ENCODE data around the gene SOHLH2.

SOHLH2 gene

DNA sequence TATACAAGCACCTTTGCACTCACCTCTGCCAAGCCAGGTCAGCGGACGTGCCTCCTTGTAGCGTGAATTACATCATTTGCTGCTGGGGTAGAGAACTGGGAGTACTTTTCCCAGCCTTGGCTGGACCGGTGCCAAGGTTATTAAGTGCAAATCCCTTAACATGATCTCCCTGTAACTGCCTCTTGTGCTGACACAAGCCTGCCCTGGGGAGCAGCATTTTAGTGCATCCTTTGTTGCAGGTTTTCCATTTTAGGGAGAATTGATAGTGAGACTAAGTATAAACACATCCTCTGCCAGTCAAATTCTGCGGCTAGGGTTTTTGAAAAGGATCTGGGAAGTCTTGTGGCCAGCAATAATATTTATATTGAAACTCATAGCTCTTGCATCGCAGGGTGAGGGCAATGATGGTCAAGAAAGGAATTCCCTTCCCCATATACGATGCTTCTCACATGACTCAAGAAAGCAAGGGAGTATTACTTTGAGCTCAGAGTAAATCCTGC, 50.5 kb downstream of the SOHLH2 start:
- H3K27ac Mint-ChIP-seq: no peak overlapping the region
- no peak overlapping the region for H3K4me3 Mint-ChIP-seq
- no peaks in the 10 kb centered on the region for H3K27me3 Mint-ChIP-seq
- H3K9me3 Mint-ChIP-seq: peaks cover 16 to 17% of the 10 kb centered on the region in 2 donors
- DNase-seq (no peak), ATAC-seq (replicated peaks) (no peak)
- no peaks in the 10 kb centered on the region for H3K4me1 Mint-ChIP-seq (ENCODE audit: low read depth in 2 of 2)
- H3K36me3 Mint-ChIP-seq (ENCODE audit: insufficient read depth): no peaks in the 10 kb centered on the region

DNA sequence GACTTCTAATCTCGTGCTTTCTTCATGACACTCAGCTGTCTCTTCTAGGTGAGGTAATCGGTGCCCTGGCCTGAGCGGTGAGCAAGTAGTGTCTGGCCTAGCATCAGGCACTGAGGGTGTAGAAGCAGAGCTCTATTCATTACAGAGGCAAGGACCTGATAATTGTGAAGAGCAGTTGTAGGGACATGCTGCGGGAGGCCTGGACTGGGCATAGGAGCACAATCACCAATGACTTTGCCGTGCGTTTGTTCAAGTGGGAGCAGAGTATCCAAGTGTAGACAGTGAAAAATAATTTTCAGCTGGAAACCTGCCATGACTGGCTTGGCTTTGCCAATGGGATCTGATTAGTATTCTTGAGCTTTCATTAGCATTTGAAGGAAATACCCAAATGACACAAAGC, 51.1 kb downstream of the SOHLH2 start:
- no peaks in the 10 kb centered on the region for H3K4me1 Mint-ChIP-seq (ENCODE audit: low read depth in 2 of 2)
- no peak overlapping the region for H3K4me3 Mint-ChIP-seq
- DNase-seq: no peak
- no peaks in the 10 kb centered on the region for H3K36me3 Mint-ChIP-seq (ENCODE audit: insufficient read depth)
- no peak for ATAC-seq (replicated peaks)
- H3K27ac Mint-ChIP-seq: no peak overlapping the region
- H3K9me3 Mint-ChIP-seq: peaks cover 16 to 17% of the 10 kb centered on the region in 2 donors
- no peaks in the 10 kb centered on the region for H3K27me3 Mint-ChIP-seq

DNA sequence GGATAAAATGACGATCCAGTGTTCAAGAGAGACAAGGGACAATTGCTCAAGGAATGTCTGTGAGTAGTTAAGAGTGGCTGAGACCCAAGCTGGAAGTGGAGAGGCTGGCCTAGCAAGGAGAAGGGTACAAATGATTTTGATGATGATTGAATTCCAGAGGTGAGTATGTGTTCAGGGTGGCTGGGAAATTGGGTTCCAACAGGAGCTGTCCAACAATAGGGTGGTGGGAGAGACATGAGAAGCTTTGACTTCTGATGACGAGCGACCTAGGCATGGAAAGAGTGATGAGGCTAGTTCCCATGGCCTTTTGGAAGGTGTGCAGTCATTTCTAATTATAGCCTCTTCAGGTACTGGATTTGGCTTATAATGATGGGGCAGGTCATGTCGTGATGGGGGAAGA, 54.1 kb downstream of the SOHLH2 start:
- Mint-ChIP-seq H3K4me3 (no peak overlapping the region), H3K4me1 (ENCODE audit: low read depth in 2 of 2) (no peaks in the 10 kb centered on the region), H3K27ac (no peak overlapping the region), H3K36me3 (ENCODE audit: insufficient read depth) (no peaks in the 10 kb centered on the region), H3K9me3 (peaks cover 13 to 25% of the 10 kb centered on the region in 2 donors), H3K27me3 (no peaks in the 10 kb centered on the region)
- DNase-seq: no peak
- ATAC-seq (replicated peaks): no peak

DNA sequence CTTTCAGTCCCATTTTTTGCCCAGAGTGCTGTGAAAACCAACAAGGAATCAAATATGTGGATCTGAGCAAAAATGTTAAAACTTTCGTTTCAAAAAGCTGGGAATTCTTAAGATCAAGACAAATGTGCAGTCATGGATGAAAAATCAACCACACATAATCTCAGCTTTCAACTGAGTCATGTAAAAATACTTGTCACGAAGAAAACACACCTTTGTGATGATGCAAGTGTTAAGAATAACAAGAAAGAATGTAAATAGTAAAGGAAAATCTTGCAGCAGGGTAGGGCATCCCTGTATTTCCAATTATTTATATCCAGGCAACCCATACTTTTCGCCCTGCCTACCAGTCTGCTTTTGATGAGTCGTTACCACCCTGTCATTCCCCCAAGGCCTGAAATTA, 55.7 kb downstream of the SOHLH2 start:
- Mint-ChIP-seq H3K36me3 (ENCODE audit: insufficient read depth) (no peaks in the 10 kb centered on the region), H3K9me3 (peaks cover 13 to 25% of the 10 kb centered on the region in 2 donors), H3K4me3 (no peak overlapping the region), H3K27ac (no peak overlapping the region), H3K27me3 (no peaks in the 10 kb centered on the region), H3K4me1 (ENCODE audit: low read depth in 2 of 2) (no peaks in the 10 kb centered on the region)
- ATAC-seq (replicated peaks) (no peak), DNase-seq (no peak)

DNA sequence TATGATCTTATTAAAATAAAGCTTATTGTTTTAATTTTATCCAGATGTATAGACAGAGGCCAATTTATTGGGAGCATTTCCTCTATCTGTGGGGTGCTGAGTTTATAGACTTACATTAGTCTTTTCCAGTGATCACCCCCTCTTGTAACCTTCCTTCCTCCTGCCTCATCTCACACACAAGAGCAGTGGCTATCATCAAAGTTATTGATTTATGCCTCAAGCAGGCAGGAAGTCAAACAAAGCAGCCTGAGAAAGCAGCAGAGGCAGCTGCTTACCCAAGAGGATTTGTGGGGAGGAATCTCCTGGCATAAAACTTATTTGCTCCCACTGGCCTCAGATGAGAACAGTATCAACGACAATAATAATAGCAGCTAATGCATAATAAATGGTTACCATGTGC, 56.9 kb downstream of the SOHLH2 start:
- H3K27ac Mint-ChIP-seq: no peak overlapping the region
- no peaks in the 10 kb centered on the region for H3K36me3 Mint-ChIP-seq (ENCODE audit: insufficient read depth)
- no peaks in the 10 kb centered on the region for H3K27me3 Mint-ChIP-seq
- ATAC-seq (replicated peaks) (no peak), DNase-seq (no peak)
- no peaks in the 10 kb centered on the region for H3K4me1 Mint-ChIP-seq (ENCODE audit: low read depth in 2 of 2)
- peaks cover 7 to 19% of the 10 kb centered on the region in 2 donors for H3K9me3 Mint-ChIP-seq
- no peak overlapping the region for H3K4me3 Mint-ChIP-seq

DNA sequence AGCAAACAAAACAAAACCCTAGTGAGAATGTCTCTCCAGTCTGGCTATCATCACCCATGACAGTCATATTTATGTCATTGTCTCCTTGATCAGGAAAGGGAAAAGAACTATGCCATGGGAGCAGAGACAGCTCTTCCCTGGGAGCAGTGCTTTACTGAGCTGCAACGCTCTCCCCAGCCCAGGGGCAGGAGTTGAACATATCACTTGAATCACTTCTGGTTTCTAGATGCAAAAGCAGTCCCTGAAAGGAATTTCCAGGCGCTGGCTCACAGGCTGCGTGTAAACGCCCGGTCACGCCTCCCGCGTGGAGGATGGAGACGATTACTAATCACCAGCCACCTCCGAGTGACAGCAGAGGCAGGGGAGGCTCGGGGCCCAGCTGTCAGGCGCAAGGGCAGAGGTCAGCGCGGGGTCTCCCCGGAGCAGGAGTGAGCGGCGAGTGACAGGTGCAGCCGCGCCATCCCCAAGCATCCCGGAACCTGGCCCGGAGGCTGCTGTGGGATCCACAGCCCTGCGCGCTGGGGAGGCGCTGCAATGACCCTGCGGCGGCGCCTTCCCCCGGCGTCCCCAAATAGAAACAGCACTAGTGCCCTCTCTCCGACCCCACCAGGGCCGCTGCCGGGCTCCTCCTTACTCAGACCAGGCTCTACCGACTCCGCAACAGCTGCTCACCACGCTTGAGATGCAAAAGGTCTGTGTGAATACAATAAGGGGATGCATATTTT, 59.6 kb downstream of the SOHLH2 start:
- Mint-ChIP-seq H3K4me1 (ENCODE audit: low read depth in 2 of 2) (no peaks in the 10 kb centered on the region), H3K27ac (no peak overlapping the region), H3K36me3 (ENCODE audit: insufficient read depth) (no peaks in the 10 kb centered on the region), H3K27me3 (no peaks in the 10 kb centered on the region), H3K4me3 (no peak overlapping the region), H3K9me3 (peaks cover under 1 to 13% of the 10 kb centered on the region in 2 donors)
- DNase-seq (no peak), ATAC-seq (replicated peaks) (no peak)

DNA sequence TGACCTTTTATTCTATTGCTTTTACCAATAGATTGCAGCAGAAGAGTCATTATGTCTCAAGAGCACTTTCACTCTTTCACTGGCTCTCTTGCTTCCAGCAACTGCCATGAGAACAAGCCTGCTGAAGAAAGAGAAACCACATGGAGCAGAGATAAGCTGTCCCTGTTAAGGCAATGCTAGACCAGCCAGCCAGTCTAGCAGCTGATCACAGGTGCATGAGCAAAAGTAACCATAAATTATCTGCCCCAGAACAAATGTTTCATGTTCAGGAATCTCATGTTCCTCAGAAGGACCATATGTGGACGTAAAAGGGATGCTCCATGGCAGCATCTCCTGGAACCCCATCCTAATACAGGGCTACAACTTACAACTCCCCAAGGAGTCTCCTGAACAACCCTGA, 62.8 kb downstream of the SOHLH2 start:
- no peaks in the 10 kb centered on the region for H3K4me1 Mint-ChIP-seq (ENCODE audit: low read depth in 2 of 2)
- no peak overlapping the region for H3K4me3 Mint-ChIP-seq
- ATAC-seq (replicated peaks) (no peak), DNase-seq (no peak)
- H3K27ac Mint-ChIP-seq: no peak overlapping the region
- peaks cover 0 to 22% of the 10 kb centered on the region in 2 donors for H3K9me3 Mint-ChIP-seq
- no peaks in the 10 kb centered on the region for H3K36me3 Mint-ChIP-seq (ENCODE audit: insufficient read depth)
- no peaks in the 10 kb centered on the region for H3K27me3 Mint-ChIP-seq

DNA sequence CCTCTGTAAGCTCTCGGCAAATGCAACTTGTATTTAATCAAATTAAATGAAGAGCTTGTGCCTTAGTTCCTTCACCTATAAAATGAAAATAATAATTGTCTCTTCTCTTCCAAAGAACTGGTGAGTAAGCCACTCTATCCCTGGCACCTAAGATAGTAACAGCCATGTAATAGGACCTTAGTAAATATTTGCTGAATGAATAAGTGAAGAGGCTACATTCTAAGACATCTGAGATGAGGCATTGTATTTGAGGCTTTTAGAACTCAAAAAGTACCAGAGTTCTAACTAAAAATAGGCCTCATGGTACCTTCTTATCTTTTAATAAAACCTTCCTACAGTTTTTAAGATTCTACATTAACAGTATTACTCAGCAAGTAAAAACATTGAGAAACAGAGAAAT, 65.9 kb downstream of the SOHLH2 start:
- ATAC-seq (replicated peaks): no peak
- H3K27ac Mint-ChIP-seq: no peak overlapping the region
- no peaks in the 10 kb centered on the region for H3K36me3 Mint-ChIP-seq (ENCODE audit: insufficient read depth)
- DNase-seq: no peak
- H3K9me3 Mint-ChIP-seq: peaks cover 1 to 15% of the 10 kb centered on the region in 2 donors
- no peak overlapping the region for H3K4me3 Mint-ChIP-seq
- H3K4me1 Mint-ChIP-seq (ENCODE audit: low read depth in 2 of 2): no peaks in the 10 kb centered on the region
- no peaks in the 10 kb centered on the region for H3K27me3 Mint-ChIP-seq

DNA sequence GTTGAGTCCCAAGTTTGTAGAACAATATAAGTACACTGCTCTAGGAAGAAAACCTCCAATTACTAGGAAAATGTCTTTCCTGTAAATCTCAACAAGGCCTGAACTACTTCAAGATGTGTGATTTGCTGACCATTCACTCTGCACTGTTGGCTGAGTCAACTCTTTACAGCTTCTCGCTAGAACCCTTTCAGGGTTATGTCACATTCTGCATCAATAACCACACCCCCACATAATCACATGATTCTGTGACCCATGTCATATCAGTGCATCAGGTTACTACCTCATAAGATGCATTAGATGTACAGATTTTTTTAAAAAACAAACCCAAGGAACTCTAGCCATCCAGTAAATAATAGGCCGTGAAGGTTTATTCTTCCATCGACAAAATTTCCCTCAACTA, 67.0 kb downstream of the SOHLH2 start:
- Mint-ChIP-seq H3K27ac (no peak overlapping the region), H3K9me3 (peaks cover 1 to 15% of the 10 kb centered on the region in 2 donors), H3K27me3 (no peaks in the 10 kb centered on the region), H3K36me3 (ENCODE audit: insufficient read depth) (no peaks in the 10 kb centered on the region), H3K4me1 (ENCODE audit: low read depth in 2 of 2) (no peaks in the 10 kb centered on the region), H3K4me3 (no peak overlapping the region)
- ATAC-seq (replicated peaks) (no peak), DNase-seq (no peak)

DNA sequence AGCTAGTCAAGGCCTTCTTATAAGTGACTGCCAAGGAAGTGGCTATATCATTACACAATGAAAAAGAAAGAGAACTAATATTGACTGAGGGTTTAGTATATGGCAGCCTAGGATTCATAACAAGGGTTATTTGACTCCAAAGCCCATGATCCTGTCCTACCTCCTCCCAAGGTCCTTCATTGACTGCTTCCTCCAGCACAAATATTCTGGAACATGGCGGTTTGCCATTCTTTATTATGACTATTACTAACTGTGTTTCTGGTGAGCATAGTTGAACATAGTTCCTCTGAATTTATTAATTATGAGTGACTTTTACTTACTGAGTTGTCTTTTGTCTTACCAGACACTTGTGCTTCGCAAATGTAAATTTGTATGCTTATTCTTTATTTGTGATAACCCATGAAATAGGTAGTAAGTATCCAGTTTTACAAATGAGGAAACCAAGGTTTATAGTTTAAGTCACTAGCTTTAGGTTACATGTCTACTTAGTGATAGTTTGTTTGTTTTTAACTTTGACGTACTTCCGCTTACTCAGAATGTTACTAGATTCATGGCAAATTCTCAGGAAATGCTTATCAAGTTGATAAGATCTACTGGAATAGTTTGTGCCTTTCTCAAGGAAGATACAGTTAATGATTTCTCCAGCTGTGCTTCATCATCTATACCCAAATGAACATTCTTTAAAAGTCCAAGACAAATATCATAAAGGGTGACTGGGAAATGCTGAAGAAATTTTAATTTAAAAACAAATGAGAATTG, 67.7 kb downstream of the SOHLH2 start:
- Mint-ChIP-seq H3K9me3 (peaks cover 1 to 15% of the 10 kb centered on the region in 2 donors), H3K27ac (no peak overlapping the region), H3K36me3 (ENCODE audit: insufficient read depth) (no peaks in the 10 kb centered on the region), H3K4me1 (ENCODE audit: low read depth in 2 of 2) (no peaks in the 10 kb centered on the region), H3K27me3 (no peaks in the 10 kb centered on the region), H3K4me3 (no peak overlapping the region)
- no peak for ATAC-seq (replicated peaks)
- no peak for DNase-seq

DNA sequence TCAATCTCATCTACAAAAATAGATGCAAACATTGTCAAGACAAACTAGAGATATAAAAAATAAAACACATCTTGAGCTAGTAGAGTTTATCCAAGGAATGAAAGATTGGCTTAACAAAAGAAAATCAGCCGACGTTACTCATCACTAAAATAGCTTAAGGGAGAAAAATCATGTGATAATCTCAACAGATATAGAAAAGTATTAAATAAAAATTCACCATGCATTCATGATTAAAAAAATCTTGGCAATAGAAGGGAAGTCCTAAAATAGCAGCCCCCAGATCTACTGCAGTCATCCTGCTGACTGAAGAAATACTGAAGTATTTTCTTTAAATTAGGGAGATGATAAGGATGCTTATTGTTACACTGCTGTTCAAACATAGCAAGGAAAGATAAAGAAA, 70.6 kb downstream of the SOHLH2 start:
- ATAC-seq (replicated peaks) (no peak), DNase-seq (no peak)
- Mint-ChIP-seq H3K27ac (no peak overlapping the region), H3K36me3 (ENCODE audit: insufficient read depth) (no peaks in the 10 kb centered on the region), H3K4me3 (no peak overlapping the region), H3K27me3 (no peaks in the 10 kb centered on the region), H3K9me3 (peaks cover 1 to 7% of the 10 kb centered on the region in 2 donors), H3K4me1 (ENCODE audit: low read depth in 2 of 2) (no peaks in the 10 kb centered on the region)

DNA sequence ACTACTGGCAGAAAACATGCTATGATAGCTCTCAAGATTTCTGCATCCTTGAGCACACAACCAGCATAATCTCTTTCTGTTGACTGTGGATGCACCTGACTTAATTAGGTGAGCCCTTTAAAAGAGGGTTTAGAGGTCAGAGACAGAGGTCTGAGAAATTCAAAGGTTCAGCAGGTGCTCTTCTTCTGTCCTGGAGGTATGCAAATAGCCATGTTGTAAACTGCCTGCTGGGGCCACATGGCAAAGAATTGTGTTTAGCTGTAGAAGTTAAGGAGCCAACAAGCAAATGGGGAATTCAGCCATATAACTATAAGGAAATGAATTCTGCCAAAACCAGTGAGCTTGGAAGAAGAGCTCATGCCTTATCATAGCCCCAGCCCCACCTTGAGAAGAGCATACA, 71.6 kb downstream of the SOHLH2 start:
- H3K27me3 Mint-ChIP-seq: no peaks in the 10 kb centered on the region
- no peak overlapping the region for H3K4me3 Mint-ChIP-seq
- no peak overlapping the region for H3K27ac Mint-ChIP-seq
- DNase-seq: no peak
- no peak for ATAC-seq (replicated peaks)
- peaks cover under 1 to 1% of the 10 kb centered on the region in 2 donors for H3K9me3 Mint-ChIP-seq
- H3K36me3 Mint-ChIP-seq (ENCODE audit: insufficient read depth): no peaks in the 10 kb centered on the region
- H3K4me1 Mint-ChIP-seq (ENCODE audit: low read depth in 2 of 2): no peaks in the 10 kb centered on the region

DNA sequence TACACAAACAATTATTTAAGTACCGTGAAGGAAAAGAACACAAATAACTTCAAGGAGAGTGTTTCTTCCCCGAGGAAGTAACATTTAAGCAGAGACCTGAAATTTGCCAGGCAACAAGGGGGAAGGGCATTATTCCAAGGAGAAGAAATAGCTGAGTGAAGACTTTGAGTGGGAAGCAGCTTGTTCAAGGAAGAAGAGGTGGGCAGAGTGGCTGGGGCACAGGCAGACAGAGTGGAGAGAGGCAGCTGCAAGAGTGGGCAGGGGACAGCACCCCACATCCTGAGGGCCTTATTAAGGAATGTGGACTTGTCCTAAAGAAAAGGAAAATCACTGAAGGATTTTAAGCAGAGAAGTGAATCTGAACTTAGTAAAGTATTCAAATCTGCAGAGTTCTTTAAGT, 78.5 kb downstream of the SOHLH2 start:
- no peaks in the 10 kb centered on the region for H3K36me3 Mint-ChIP-seq (ENCODE audit: insufficient read depth)
- H3K4me3 Mint-ChIP-seq: no peak overlapping the region
- no peak overlapping the region for H3K27ac Mint-ChIP-seq
- ATAC-seq (replicated peaks): no peak
- H3K9me3 Mint-ChIP-seq: no peaks in the 10 kb centered on the region
- no peaks in the 10 kb centered on the region for H3K4me1 Mint-ChIP-seq (ENCODE audit: low read depth in 2 of 2)
- H3K27me3 Mint-ChIP-seq: no peaks in the 10 kb centered on the region
- DNase-seq: no peak

DNA sequence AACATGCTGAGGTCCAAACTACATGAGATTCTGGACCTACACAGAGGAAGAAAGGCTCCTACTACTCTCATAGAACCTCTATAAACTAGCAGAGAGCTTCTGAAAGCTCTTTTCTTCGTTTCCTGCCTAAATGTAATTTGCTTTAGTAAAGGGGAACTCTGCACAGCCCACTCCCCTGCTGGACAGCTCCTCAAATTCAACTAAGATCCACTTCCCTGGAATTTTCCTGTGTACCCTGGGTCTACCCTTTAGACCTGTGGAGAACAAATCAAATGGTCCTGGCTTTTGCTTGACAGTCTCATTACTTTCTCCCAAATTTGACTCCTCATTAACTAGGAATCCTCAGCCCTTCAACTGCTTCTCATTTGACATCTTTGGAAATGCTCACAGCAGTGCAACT, 79.7 kb downstream of the SOHLH2 start:
- H3K27me3 Mint-ChIP-seq: peaks cover 0 to 11% of the 10 kb centered on the region in 2 donors
- no peak overlapping the region for H3K4me3 Mint-ChIP-seq
- ATAC-seq (replicated peaks): no peak

More for the DNA sequence above, 79.7 kb downstream of the SOHLH2 start:
- H3K27ac Mint-ChIP-seq: no peak overlapping the region
- H3K36me3 Mint-ChIP-seq (ENCODE audit: insufficient read depth): no peaks in the 10 kb centered on the region
- peaks cover 0 to 2% of the 10 kb centered on the region in 2 donors for H3K9me3 Mint-ChIP-seq
- DNase-seq: no peak
- no peaks in the 10 kb centered on the region for H3K4me1 Mint-ChIP-seq (ENCODE audit: low read depth in 2 of 2)
